ENCODE results near the gene CT47B1.

DNA sequence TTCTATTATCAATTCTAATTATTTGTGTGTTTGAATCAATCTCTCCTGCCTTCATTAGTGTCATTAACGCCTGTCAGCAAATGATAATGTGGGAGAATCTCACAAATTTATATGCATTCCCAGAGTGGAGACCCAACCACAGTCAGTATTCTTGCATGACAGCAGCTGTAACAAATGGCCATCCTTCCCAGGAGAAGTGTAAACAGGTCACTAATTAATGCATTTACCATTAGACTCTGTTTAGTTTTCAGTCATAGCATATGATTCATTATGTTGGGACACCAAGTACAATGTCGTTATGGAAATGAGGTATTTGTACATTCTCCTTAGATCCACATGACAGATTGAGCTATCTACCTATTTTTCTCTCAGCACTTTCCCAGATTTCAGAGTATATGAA is 50.5 kb downstream of the CT47B1 start:
- TF ChIP-seq POLR2A (IDR thresholded peaks at IDR 0.05; ENCODE audit: low read depth) (no peak), POLR2AphosphoS5 (IDR thresholded peaks at IDR 0.05) (no peak), EP300 (IDR thresholded peaks at IDR 0.05) (no peak)
- TF ChIP-seq, protein P1, sequence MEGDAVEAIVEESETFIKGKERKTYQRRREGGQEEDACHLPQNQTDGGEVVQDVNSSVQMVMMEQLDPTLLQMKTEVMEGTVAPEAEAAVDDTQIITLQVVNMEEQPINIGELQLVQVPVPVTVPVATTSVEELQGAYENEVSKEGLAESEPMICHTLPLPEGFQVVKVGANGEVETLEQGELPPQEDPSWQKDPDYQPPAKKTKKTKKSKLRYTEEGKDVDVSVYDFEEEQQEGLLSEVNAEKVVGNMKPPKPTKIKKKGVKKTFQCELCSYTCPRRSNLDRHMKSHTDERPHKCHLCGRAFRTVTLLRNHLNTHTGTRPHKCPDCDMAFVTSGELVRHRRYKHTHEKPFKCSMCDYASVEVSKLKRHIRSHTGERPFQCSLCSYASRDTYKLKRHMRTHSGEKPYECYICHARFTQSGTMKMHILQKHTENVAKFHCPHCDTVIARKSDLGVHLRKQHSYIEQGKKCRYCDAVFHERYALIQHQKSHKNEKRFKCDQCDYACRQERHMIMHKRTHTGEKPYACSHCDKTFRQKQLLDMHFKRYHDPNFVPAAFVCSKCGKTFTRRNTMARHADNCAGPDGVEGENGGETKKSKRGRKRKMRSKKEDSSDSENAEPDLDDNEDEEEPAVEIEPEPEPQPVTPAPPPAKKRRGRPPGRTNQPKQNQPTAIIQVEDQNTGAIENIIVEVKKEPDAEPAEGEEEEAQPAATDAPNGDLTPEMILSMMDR (IDR thresholded peaks at IDR 0.05) = no peak
